Choroid plexus epithelial cell (primary cell): Measurements from ENCODE around the gene PLEKHG7.

Experiments
- DNase-seq: peaks from one replicate; pipeline ENCODE4 v3.0.0-alpha.2; 2010; ENCODE audit warnings: low read depth
- H3K4me3 ChIP-seq: 2 replicates; pipeline ENCODE4 v1.5.1; 2011; ENCODE audit warnings: low read depth, mild to moderate bottlenecking, control low read depth, low read length, moderate library complexity
- CTCF ChIP-seq: conservative IDR thresholded peaks from 2 replicates; pipeline ENCODE4 v1.5.1; 2011; ENCODE audit warnings: low read depth, mild to moderate bottlenecking, control low read depth, inconsistent platforms, low read length, moderate library complexity

The PLEKHG7 gene

GRCh38 chr12:92794814-92795213, 92.0 kb downstream of the PLEKHG7 start:
- no peak overlapping the region for H3K4me3 ChIP-seq
- no peak for DNase-seq
- TF ChIP-seq CTCF, result no peak

- no peak overlapping the region for H3K4me3 ChIP-seq
- TF ChIP-seq CTCF, result no peak
- DNase-seq, result no peak
Measured at GRCh38 chr12:92796650-92797049, 93.9 kb downstream of the PLEKHG7 start.

- H3K4me3 ChIP-seq, result no peak overlapping the region
- no peak for DNase-seq
- TF ChIP-seq CTCF, result no peak
Measured at GRCh38 chr12:92802906-92803305, 100.1 kb downstream of the PLEKHG7 start.

GRCh38 chr12:92803903-92804302, 101.1 kb downstream of the PLEKHG7 start:
- DNase-seq, result no peak
- TF ChIP-seq CTCF, result no peak
- H3K4me3 ChIP-seq, result no peak overlapping the region

- TF ChIP-seq CTCF, result no peak
- H3K4me3 ChIP-seq, result no peak overlapping the region
- no peak for DNase-seq
Measured at GRCh38 chr12:92810370-92810769, 107.6 kb downstream of the PLEKHG7 start.

- H3K4me3 ChIP-seq, result no peak overlapping the region
- DNase-seq, result no peak
- no peak for TF ChIP-seq CTCF
Measured at GRCh38 chr12:92814584-92814983, 111.8 kb downstream of the PLEKHG7 start.

- DNase-seq, result no peak
- no peak for TF ChIP-seq CTCF
- H3K4me3 ChIP-seq, result no peak overlapping the region
Measured at GRCh38 chr12:92821142-92821541, 118.4 kb downstream of the PLEKHG7 start.
